CD4-positive, alpha-beta T cell treated with Interleukin-4 for 1 hour (primary cell): ENCODE measurements around the gene LCT.

Experiments
- DNase-seq, 2 donors: peaks; one replicate each; pipeline ENCODE4 v3.0.0-alpha.2; 2020 to 2022

The LCT gene

DNA sequence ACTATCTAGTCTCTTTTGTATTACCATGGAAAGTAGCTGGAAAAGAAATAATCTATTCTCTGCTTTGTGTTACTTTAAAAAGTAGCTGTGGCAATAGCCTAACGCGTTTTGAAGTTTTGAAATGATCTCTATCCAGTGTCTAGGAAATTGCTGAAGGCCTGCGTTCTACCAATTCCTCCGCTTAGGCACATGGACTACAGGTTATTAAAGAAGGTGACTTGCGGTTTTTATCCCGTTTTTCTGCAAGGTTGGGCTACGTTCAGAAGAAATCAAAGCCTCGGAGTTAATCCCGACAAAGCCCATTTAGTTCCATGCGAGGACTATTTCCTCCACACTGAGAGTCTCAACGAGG, 96.0 kb downstream of the LCT start:
- no peak for DNase-seq

GRCh38 chr2:135740206-135740605, 96.8 kb downstream of the LCT start:
- no peak for DNase-seq
